Subcutaneous preadipocyte (primary cell): ENCODE results near the gene CHL1. TPM values are rescaled to one million over a fixed set of nuclear protein-coding genes. Genes with fewer than 3 reads are reported as not detected.

Source experiments
- small RNA-seq: library from RNA; depleted of rRNA; stranded (forward); fragments of <200 nt; gene quantifications from one replicate; pipeline ENCODE3, GENCODE V24; 2012
- total RNA-seq: library from RNA; depleted of rRNA; stranded (reverse); fragments of >200 nt; gene quantifications from 2 replicates; pipeline ENCODE4 v1.2.3, GENCODE V29; 2012

CHL1 gene
- total RNA-seq: 0.20 and 15.1 TPM in 2 replicates

GRCh38 chr3:196311-197148, at the start of gene CHL1:
Gene CHL1, plus strand, starts transcription at chr3:196763. Its CDS starts 123,014 bp downstream, at chr3:319777.

Small RNA genes within 50 kb of the gene (small RNA-seq; reads per million reads assigned to genes)
- not detected for gene RNU6-1194P
